Stimulated activated naive CD8-positive, alpha-beta T cell treated with anti-CD3 and anti-CD28 coated beads, Interleukin-15, amount 100 ng/mL, for 72 hours (primary cell): Measurements from ENCODE around the gene KLHL25.

ENCODE experiments used
- ATAC-seq: fragments of 150-1000 bp; cut with Tn5 transposase; 2 replicates; pipeline ENCODE4 v1.10.0; 2021; ENCODE audit warnings: mild to moderate bottlenecking, moderate library complexity
- DNase-seq, 2 donors: peaks; one replicate each; pipeline ENCODE4 v3.0.0; 2021 to 2022
- H3K27ac Mint-ChIP-seq, 2 donors: one replicate each; pipeline ENCODE4 v1.8.0; 2022; ENCODE audit warnings: mild to moderate bottlenecking in 2 of 2, mixed read lengths in 2 of 2, moderate library complexity in 2 of 2
- H3K27me3 Mint-ChIP-seq: one replicate; pipeline ENCODE4 v1.8.0; 2022; ENCODE audit warnings: mixed read lengths
- H3K4me1 Mint-ChIP-seq: one replicate; pipeline ENCODE4 v1.8.0; 2022; ENCODE audit warnings: mild to moderate bottlenecking, mixed read lengths
- H3K4me3 Mint-ChIP-seq, 2 donors: one replicate each; pipeline ENCODE4 v1.8.0; 2022; ENCODE audit warnings: mild to moderate bottlenecking in 2 of 2, mixed read lengths in 2 of 2, moderate library complexity in 1 of 2
- H3K9me3 Mint-ChIP-seq, 2 donors: one replicate each; pipeline ENCODE4 v1.8.0; 2022; ENCODE audit warnings: mixed read lengths in 2 of 2

The KLHL25 gene

DNA sequence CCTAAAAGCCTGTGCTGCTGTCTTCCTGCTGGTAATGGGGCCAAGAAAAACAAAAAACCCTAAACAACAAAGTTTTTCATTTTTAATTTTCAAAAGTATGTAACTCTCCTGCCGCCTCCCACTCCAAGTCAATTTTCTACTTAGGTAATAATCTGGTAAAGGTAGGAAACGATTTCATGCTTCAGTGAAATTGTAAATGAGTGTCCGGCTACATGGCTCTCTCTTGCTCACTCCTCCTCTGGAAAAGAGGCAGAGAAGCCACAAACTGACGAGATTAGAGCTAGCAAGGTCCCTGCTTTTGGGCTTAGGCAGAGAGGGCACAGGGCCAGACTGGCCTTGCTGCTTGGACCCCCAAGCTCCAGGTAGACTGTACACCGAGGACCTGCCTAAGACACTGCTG, 23.5 kb downstream of the KLHL25 start:
- Mint-ChIP-seq H3K27me3 (no peaks in the 10 kb centered on the region), H3K4me3 (no peak overlapping the region), H3K4me1 (peaks cover 15% of the 10 kb centered on the region), H3K9me3 (no peaks in the 10 kb centered on the region), H3K27ac (no peak overlapping the region)
- ATAC-seq, result no peak
- no peak for DNase-seq

DNA sequence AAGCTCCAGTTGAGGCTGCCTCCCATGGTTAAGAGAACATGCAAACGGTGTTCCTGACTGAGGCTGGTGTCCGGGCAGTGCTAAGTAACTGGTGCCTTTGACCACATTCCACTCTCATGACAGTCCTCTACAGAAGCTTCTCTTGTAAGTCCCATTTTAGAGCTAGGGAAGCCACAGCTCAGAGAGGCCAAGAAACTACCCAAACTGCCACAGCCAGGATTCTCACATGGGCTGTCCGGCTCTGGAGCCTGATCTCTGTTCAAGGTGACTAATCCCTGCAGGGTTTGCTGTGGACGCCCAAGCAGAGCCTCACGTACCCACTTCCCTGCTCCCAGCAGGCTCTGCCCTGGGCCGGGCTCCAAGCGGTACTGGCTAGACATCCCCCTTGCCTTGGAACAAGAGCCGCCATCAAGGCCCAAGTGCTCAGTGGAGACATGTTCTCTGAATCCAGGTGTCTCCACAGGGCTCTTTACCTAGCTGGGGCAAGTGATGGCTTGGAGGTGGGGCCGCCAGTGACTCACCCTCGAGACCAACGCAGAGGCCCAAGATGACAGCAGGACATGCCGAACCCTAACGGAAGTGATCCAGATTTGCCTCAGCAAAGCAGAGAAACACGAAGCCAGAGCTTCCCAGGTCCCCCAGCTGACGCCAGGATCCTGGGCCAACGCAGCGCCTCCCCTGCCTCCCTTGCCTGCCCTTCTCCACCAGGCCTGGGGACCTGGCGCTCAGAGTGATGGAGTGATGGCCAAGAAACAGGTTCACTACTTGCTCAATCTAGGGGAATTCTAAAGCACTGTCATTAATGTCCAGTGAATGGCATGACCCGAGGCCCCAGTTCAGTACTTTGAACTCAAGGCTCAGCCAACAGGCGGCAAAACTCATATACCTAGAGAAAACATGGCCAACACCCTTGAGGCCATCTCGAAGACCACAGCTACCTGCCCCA, 24.4 kb downstream of the KLHL25 start:
- Mint-ChIP-seq H3K4me3 (no peak overlapping the region), H3K27ac (peak overlapping the region in 1 of 2 donors; percentile 54)

DNA sequence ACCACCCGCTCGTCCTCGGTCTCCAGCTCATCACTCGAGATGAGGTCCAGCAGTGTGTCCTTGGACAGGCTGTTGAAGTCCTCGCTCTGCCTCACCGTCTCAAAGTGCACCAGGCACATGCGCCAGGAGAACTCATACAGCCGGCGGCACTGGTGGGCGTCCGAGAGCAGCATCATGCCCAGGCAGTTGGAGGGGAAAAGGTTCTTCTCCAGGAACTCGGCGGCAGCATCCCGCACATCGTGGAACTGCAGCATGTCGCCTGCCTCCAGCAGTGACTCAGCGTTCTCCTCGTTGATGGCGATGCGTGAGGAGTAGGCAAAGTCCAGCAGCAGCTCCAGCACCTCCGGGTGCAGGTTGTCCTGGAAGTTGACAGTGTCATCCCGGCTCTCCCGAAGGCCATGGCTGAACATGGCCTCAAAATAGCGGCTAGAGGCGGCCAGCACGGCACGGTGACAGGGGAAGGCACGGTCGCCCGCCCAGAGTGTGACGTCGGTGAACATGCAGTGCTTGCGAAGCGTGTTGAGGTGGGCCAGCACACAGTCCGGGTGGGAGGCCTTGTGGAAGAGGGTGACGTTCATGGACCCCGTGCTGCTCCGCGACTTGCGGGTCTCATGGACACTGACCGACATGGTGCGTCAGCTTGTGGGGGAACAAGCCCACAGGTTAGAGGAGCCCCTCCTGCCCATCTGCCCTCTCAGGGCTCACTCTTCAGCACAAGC, 25.4 kb downstream of the KLHL25 start:
- no peak overlapping the region for H3K4me3 Mint-ChIP-seq
- peaks cover 16% of the 10 kb centered on the region for H3K4me1 Mint-ChIP-seq
- H3K27ac Mint-ChIP-seq, result no peak overlapping the region
- no peaks in the 10 kb centered on the region for H3K9me3 Mint-ChIP-seq
- H3K27me3 Mint-ChIP-seq, result no peaks in the 10 kb centered on the region
- ATAC-seq, result peak; percentile 21
- no peak for DNase-seq

More for the DNA sequence above, 24.4 kb downstream of the KLHL25 start:
- Mint-ChIP-seq H3K4me1 (peaks cover 16% of the 10 kb centered on the region), H3K9me3 (no peaks in the 10 kb centered on the region), H3K27me3 (no peaks in the 10 kb centered on the region)
- ATAC-seq, result no peak
- DNase-seq, result no peak

DNA sequence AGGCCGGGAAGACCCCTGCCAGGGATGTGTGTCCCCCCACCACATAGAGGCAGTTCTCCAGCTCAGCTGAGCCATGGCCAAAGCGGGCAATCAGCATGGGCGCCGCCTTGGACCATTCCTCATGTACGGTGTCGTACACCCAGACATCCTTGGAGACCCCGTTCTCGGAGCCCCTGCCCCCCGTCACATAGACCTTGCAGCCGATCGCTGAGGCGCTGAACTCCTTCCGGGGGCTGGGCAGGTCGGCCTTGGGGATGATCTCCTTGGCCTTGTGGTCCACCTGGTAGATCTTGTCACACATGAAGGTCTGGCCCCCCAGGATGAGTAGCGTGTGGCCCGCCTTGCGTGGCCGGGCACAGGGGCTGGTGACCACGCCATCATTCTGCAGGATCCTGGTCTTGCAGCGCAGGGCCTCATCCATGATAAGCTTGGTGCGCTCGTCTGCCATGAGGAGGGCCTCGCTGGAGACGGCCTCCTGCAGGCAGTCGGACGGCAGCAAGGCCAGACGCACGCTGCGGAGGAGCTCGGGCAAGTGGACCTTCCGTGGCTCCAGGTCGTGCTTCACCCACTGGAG, 26.0 kb downstream of the KLHL25 start:
- Mint-ChIP-seq H3K4me3 (no peak overlapping the region), H3K4me1 (peaks cover 16% of the 10 kb centered on the region), H3K27ac (no peak overlapping the region), H3K9me3 (no peaks in the 10 kb centered on the region), H3K27me3 (no peaks in the 10 kb centered on the region)
- DNase-seq (no peak), ATAC-seq (no peak)

DNA sequence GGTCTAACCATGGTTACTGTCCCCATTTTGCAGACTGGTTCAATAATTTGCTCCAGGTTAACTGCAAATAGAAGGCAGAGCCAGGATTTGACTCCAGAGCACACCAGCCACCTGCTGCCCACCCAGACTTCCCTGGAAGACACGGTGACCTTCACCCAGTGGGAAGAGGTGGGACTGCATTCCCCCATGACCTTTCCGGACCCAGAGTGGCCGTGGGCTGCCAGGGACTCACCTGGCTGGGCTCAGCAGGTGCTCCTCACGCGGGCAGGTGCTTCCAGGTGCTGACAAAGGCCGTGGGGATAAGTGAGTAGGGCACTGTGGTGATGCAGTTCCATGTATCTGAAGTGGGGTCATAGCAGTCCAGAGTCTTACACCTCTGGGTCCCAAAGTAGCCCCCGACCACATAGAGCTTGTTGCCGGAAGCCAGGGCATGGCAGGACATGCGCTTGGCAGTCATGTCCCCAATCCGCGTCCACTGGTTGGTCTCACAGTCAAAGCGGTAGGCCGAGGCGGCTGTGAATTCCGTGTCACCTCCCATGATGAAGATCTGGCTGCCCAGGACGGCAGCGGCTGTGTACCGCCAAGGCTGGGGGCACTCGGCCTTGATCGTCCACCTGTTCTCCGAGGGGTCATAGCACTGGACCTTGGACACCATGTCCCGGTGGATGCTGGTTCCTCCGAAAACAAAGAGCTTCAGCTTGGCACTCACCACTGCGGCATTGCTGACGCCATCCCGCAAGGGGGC, 26.8 kb downstream of the KLHL25 start:
- peaks cover 16% of the 10 kb centered on the region for H3K4me1 Mint-ChIP-seq
- ATAC-seq (no peak), DNase-seq (no peak)
- no peaks in the 10 kb centered on the region for H3K9me3 Mint-ChIP-seq
- no peaks in the 10 kb centered on the region for H3K27me3 Mint-ChIP-seq
- no peak overlapping the region for H3K4me3 Mint-ChIP-seq
- no peak overlapping the region for H3K27ac Mint-ChIP-seq

DNA sequence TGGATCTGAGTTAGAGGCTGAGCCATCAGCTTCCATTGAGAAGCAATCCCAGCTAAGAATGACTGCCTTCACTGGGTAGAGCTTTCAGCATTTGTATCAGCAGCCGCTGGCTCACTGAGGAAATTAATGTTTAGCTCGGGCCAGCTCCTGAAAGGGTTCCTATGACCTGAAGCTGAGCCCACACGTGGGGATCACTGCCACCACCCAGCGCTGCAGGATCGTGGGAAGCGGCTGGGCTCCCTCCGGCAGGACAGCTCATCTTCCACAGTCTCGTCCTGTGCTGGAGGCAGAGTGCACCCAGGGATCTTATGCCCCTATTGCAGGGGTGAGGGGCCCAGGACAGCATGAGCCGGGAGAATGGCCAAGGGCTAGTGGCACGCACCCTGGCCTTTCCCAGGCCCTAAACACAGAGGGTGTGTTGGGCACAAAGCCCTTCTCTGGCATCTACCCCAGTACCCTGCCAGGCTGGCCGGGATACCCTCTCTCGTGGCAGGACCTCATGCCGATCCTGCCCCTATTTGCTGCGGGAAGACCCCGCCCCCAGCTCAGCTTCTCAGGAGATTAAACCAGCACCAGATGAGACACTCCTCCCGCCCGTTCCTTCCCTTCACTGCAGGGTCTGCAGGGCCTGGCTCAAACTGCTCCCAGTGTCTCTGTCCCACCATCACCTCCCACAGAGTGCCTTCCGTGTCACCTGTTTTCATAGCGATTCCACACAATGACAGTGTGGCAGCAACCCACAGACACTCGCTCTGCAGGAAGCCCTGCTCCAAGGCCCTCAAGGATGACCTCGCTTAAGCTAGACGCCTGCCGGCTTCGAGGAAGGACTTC, 28.5 kb downstream of the KLHL25 start:
- no peak for ATAC-seq
- Mint-ChIP-seq H3K27me3 (no peaks in the 10 kb centered on the region), H3K4me3 (no peak overlapping the region), H3K27ac (peak overlapping the region in 1 of 2 donors; percentile 86), H3K4me1 (peaks cover 10% of the 10 kb centered on the region), H3K9me3 (no peaks in the 10 kb centered on the region)
- no peak for DNase-seq

DNA sequence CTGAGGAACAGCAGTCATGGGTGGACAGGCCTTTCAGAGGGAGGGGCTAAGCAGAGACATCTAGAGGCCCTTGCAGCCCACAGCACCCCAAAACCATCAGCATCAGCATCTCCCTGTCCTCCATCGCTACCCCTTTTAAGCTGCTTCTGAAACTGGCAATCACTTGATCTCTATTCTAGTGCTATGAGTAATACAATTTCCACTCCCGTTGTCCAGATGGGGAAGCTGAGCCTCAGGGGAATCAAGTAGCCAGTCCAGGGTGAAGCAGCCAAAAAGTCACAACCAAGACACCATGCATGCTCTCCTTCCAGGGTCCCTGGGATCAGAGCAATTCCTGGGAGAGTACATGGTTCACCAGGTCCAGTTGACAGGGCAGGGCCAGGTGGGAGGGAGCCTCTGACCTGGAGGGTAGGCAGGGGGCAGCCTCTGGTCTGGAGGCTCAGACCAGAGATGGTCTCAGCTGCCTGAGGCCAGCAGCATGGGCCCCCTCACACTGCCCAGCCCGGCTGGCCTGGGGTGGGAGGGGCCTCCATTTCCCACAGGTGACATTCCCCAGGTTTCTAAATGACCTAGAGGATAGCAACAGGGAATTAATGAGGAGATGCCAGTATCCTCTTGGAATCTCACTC, 30.0 kb downstream of the KLHL25 start:
- no peaks in the 10 kb centered on the region for H3K9me3 Mint-ChIP-seq
- DNase-seq, result no peak
- peak overlapping the region in 1 of 2 donors; percentile 65 for H3K27ac Mint-ChIP-seq
- no peaks in the 10 kb centered on the region for H3K27me3 Mint-ChIP-seq
- no peak overlapping the region for H3K4me3 Mint-ChIP-seq
- ATAC-seq, result no peak
- peaks cover 6% of the 10 kb centered on the region for H3K4me1 Mint-ChIP-seq

DNA sequence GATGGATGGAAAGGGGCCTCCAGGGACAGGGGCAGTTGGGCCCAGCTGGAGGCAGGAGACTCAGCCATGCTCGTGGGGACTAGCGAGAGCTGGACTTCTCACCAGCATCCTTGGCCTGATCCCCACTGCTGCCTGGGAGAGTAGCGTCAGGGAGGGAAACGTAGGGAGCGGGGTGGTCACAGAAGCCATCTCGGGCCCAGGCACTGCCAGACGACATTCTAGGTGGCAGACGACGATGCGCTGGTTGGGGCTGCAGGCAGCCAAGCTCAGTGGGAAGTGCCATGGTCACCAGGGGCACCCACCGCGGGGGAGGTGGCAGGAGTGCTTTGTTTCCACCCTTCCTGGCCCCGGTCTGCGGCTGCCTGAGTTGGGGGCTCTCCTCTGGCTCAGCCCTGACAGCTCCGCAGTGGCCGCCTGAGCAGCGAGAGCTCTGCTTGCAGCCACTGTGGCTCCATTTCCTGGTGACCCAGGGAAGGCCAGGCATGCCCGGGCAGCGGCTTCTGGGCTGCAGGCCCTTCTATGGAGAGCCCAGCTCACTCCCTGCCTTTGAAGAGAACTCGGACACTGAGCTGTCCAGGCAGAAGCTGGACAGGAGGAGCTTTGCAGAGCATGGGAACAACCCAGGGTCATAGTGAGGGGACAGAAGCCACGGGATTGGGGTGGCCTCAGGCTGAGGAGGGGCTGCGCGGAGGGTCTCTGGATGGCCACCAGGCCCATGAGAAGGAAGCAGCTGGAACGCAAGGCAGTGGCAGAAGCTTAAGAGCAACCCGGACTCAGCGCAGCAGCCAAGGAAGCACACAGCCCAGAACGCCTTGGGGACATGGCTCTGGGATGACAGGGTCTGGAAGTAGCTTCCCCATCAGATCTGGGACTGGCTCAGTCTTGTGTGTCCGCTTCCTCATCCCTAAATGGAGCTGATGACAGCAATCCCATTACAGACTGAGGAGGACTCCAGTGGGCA, 30.8 kb downstream of the KLHL25 start:
- Mint-ChIP-seq H3K27ac (peak overlapping the region in 1 of 2 donors; percentile 93), H3K4me1 (peaks cover 6% of the 10 kb centered on the region), H3K27me3 (no peaks in the 10 kb centered on the region), H3K9me3 (no peaks in the 10 kb centered on the region), H3K4me3 (no peak overlapping the region)
- no peak for ATAC-seq
- no peak for DNase-seq

DNA sequence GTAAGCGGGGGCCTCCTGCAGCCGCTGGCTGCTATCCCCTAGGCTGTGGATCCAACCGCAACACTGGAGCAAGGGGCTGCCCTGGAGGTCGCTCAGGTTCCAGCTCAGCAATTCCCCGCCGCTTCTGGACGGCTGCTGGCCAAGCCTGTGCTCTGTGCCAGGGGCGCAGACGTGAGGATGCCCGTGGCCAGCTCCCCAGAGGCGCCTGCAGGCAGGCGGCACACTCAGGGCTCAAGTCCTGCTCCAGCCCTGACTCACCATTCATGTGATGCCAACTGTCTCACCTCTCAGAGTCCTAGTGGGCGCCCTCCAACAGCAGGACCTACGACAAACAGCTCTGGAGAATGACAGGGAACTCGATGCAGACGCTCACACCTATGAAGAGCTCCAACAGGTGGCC, 31.6 kb downstream of the KLHL25 start:
- Mint-ChIP-seq H3K4me3 (no peak overlapping the region), H3K27me3 (no peaks in the 10 kb centered on the region), H3K4me1 (peaks cover 6% of the 10 kb centered on the region), H3K9me3 (no peaks in the 10 kb centered on the region), H3K27ac (peak overlapping the region in 1 of 2 donors; percentile 93)
- ATAC-seq (no peak), DNase-seq (no peak)

DNA sequence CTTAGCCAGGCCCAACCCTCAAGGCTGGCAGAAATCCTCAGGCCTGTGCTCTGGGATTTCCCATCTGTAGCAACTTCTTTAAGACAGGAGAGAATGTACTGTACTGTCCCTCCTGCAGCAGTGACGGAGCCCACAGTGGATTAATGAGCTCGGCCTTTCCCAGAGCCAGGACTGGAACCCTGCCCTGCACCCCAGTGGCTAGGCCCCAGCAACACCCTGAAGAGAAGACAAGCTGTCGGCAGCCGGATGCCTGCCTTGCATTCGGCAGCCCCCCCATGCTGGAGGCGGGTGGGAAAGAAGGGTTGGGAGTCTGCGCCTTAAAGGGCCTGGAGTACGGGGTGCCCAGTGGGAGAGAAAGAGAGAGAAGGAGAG, 32.0 kb downstream of the KLHL25 start:
- ATAC-seq, result no peak
- Mint-ChIP-seq H3K4me1 (peaks cover 6% of the 10 kb centered on the region), H3K27ac (peak overlapping the region; percentile 10 to 56)

DNA sequence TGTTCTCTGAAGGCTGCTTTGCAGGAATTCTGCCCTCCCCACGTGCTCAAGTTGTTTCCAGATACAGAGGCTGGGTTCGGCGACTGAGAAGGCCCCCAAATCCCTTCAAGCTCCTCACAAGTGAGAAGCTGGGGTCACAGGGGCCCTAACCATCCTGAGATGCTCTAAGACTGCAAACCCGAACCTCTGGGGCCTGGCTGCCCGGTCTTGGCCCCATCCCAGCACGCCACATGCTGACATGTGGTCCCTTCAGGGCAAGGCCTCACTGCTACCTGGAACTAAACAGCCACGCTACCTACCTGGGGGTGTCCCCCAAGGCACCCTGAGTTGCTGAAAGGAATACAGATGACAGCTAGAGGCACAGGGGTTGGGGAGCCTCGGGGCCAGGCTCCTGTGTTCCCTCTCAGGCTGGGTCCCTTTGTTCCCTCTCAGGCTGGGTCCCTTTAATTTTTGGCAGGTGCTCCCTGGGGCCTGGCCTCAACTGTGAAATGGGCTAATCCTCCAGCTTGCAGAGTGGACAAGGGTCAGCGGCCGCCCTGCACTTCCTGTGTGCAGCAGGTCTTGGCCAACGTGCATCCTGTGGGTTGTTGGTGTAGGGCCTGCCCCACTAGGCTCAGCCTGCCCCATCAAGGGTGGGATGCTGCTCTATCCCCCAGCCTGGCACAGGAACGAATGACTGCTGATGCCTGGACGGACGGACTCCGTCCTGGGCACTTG, 32.5 kb downstream of the KLHL25 start:
- DNase-seq (no peak), ATAC-seq (no peak)
- Mint-ChIP-seq H3K4me3 (no peak overlapping the region), H3K4me1 (peaks cover 6% of the 10 kb centered on the region), H3K27me3 (no peaks in the 10 kb centered on the region), H3K27ac (no peak overlapping the region), H3K9me3 (no peaks in the 10 kb centered on the region)

More for the DNA sequence above, 32.0 kb downstream of the KLHL25 start:
- Mint-ChIP-seq H3K9me3 (no peaks in the 10 kb centered on the region), H3K27me3 (no peaks in the 10 kb centered on the region), H3K4me3 (no peak overlapping the region)
- DNase-seq, result no peak

DNA sequence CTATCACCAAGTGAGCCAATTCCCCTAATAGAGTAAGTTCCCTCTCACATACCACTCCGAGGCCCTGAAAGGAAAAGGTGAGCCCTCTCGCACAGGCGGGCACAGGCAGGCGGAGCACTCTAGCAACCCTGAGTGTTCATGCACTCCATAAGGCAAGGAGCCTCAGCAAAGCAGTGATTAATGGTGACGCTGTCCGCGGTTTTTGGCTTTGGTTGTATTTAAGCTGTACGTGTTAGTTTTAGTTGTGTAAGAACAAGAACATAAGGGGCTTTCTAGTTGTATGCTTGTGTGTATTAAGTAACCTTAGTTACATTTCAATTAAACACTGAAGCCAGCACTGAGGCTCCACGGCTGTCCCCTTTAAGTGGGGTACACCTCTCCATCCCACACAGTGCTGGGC, 33.1 kb downstream of the KLHL25 start:
- no peaks in the 10 kb centered on the region for H3K9me3 Mint-ChIP-seq
- H3K4me1 Mint-ChIP-seq, result peaks cover 5% of the 10 kb centered on the region
- H3K27ac Mint-ChIP-seq, result no peak overlapping the region
- ATAC-seq (no peak), DNase-seq (no peak)
- no peaks in the 10 kb centered on the region for H3K27me3 Mint-ChIP-seq
- no peak overlapping the region for H3K4me3 Mint-ChIP-seq
